Osteocyte (in vitro differentiated cells): Measurements from ENCODE around the gene CELF1. TPM values are rescaled to one million over a fixed set of nuclear protein-coding genes. Genes with fewer than 3 reads are reported as not detected.

ENCODE experiments used
- DNase-seq: peaks from one replicate; pipeline ENCODE4 v3.0.0; 2021; ENCODE audit warnings: mixed read lengths; ENCODE audit not compliant: unreplicated experiment; ENCODE audit errors: extremely low spot score
- H3K27ac Mint-ChIP-seq: one replicate; pipeline ENCODE4 v1.8.0; 2021; ENCODE audit warnings: mild to moderate bottlenecking, mixed read lengths; ENCODE audit not compliant: unreplicated experiment
- H3K27me3 Mint-ChIP-seq: one replicate; pipeline ENCODE4 v1.8.0; 2021; ENCODE audit warnings: mixed read lengths; ENCODE audit not compliant: unreplicated experiment
- H3K36me3 Mint-ChIP-seq: one replicate; pipeline ENCODE4 v1.8.0; 2021; ENCODE audit warnings: mixed read lengths; ENCODE audit not compliant: unreplicated experiment
- H3K4me1 Mint-ChIP-seq: one replicate; pipeline ENCODE4 v1.8.0; 2021; ENCODE audit warnings: mixed read lengths; ENCODE audit not compliant: unreplicated experiment
- H3K4me3 Mint-ChIP-seq: one replicate; pipeline ENCODE4 v1.8.0; 2021; ENCODE audit warnings: mild to moderate bottlenecking, moderate library complexity, mixed read lengths; ENCODE audit not compliant: unreplicated experiment
- H3K9me3 Mint-ChIP-seq: one replicate; pipeline ENCODE4 v1.8.0; 2021; ENCODE audit warnings: mixed read lengths; ENCODE audit not compliant: unreplicated experiment
- CTCF ChIP-seq: fragments of 200-600 bp; sonication (generic); IDR thresholded peaks from 2 replicates; pipeline ENCODE4 v1.5.0; 2021; ENCODE audit warnings: antibody characterized with exemption, mild to moderate bottlenecking, moderate library complexity
- long read RNA-seq: library from polyadenylated mRNA; unstranded; transcript quantifications from one replicate; pipeline ENCODE4 v2.0.0, GENCODE V29; 2021
- total RNA-seq: library from RNA; stranded (reverse); gene quantifications from 2 replicates; pipeline ENCODE4 v1.2.1, GENCODE V29; 2021

Gene CELF1
- total RNA-seq = 88.6 and 100 TPM in 2 replicates
- long read RNA-seq, partial matches to known transcripts = 27 of 58 reads
- long read RNA-seq, other reads (novel, unspliced or antisense) = 27 of 58 reads

GRCh38 chr11:47552566-47553405 lies at the start of gene CELF1:
Gene CELF1 (minus strand): TSS chr11:47553132. CDS start chr11:47499523, 53,609 bp downstream.
- TF ChIP-seq CTCF = peak; percentile 97
- H3K4me3 Mint-ChIP-seq = peak within 1 kb of the TSS; percentile 98
- H3K36me3 Mint-ChIP-seq = peaks cover 5% of the 10 kb centered on the region
- no peaks in the 10 kb centered on the region for H3K9me3 Mint-ChIP-seq
- no peaks in the 10 kb centered on the region for H3K27me3 Mint-ChIP-seq
- peak within 1 kb of the TSS; percentile 95 for H3K27ac Mint-ChIP-seq
- DNase-seq = peak; percentile 98
- peaks cover 24% of the 10 kb centered on the region for H3K4me1 Mint-ChIP-seq

GRCh38 chr11:47599902-47600301 lies 47.0 kb upstream of the CELF1 start:
- Mint-ChIP-seq H3K4me3 (no peak overlapping the region), H3K27ac (no peak overlapping the region), H3K27me3 (peaks cover 9% of the 10 kb centered on the region), H3K4me1 (peaks cover 4% of the 10 kb centered on the region), H3K36me3 (no peaks in the 10 kb centered on the region), H3K9me3 (no peaks in the 10 kb centered on the region)
- DNase-seq = no peak
- no peak for TF ChIP-seq CTCF

- peaks cover 13% of the 10 kb centered on the region for H3K4me1 Mint-ChIP-seq
- H3K4me3 Mint-ChIP-seq = no peak overlapping the region
- H3K27me3 Mint-ChIP-seq = peaks cover 26% of the 10 kb centered on the region
- no peak overlapping the region for H3K27ac Mint-ChIP-seq
- no peaks in the 10 kb centered on the region for H3K36me3 Mint-ChIP-seq
- H3K9me3 Mint-ChIP-seq = no peaks in the 10 kb centered on the region
- TF ChIP-seq CTCF = no peak
- DNase-seq = no peak
These were observed 43.0 kb upstream of the CELF1 start for GRCh38 chr11:47595967-47596366.

- peaks cover 13% of the 10 kb centered on the region for H3K4me1 Mint-ChIP-seq
- no peaks in the 10 kb centered on the region for H3K36me3 Mint-ChIP-seq
- H3K4me3 Mint-ChIP-seq = peak overlapping the region; percentile 48
- H3K27me3 Mint-ChIP-seq = peaks cover 26% of the 10 kb centered on the region
- no peak overlapping the region for H3K27ac Mint-ChIP-seq
- DNase-seq = no peak
- TF ChIP-seq CTCF = no peak
- no peaks in the 10 kb centered on the region for H3K9me3 Mint-ChIP-seq
These were observed 42.1 kb upstream of the CELF1 start for GRCh38 chr11:47595029-47595428.
